Adrenal gland (tissue), 5 donors: ENCODE results near the gene ANO7.

ENCODE experiments used
- POLR2A ChIP-seq, 2 donors: fragments of 450-650 bp; IDR thresholded peaks; one replicate each; pipeline ENCODE4 v1.6.1; 2017; ENCODE audit warnings: antibody characterized with exemption in 2 of 2, mild to moderate bottlenecking in 2 of 2, moderate library complexity in 1 of 2
- TF ChIP-seq, protein P1 (sequence below), 6 experiments: fragments of 450-650 bp in 4 of 6; fragments of 200-600 bp in 2 of 6; sonication (generic) in 1 of 6; IDR thresholded peaks; 1 replicate in 5 of 6; 2 replicates in 1 of 6; pipeline versions ENCODE4 v1.5.1 to v1.8.0; 2016 to 2021; ENCODE audit warnings: antibody characterized with exemption in 6 of 6, mild to moderate bottlenecking in 2 of 6, moderate library complexity in 1 of 6
- donor health status: DM: no; HTN: no; CAD: no.

DNA sequence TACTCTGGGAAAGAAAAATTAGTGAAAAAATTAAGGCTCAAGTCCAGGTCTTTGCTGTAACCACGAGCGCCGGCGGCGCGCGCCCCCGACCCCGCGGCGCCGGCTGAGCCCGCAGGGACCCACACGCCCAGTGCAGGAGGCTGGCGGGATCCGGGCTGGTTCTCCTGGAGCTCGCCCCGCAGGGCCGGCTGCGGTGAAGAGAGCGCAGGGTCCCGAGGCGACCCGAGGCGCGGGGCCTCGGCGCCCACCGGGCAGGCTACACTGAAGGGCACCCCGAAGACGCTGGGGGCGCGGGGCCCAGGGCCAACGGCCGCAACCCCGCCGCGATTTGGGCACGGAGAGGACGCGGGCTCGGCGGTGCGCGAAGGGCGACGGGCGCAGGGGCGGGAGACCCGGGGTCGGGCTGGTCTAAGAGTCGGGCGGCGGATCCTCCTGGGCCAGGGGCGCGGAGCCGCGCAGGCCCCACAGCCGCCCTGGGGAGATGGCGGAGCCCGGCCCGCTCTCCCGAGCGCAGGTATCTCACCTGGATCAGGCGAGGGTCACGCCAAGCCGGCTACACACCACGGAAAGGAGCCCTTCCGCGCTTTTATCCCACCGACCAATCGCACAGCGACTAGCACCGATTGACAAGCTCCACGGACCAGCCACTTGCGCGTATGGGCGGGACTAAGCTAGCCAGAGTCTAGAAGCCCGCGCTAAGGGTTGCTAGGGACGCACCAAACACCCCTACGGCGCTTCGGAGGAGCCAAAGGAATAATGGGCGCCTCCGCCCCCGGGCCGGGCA is 39.4 kb upstream of the ANO7 start, which contains the start of gene PASK:
- TF ChIP-seq, protein P1, sequence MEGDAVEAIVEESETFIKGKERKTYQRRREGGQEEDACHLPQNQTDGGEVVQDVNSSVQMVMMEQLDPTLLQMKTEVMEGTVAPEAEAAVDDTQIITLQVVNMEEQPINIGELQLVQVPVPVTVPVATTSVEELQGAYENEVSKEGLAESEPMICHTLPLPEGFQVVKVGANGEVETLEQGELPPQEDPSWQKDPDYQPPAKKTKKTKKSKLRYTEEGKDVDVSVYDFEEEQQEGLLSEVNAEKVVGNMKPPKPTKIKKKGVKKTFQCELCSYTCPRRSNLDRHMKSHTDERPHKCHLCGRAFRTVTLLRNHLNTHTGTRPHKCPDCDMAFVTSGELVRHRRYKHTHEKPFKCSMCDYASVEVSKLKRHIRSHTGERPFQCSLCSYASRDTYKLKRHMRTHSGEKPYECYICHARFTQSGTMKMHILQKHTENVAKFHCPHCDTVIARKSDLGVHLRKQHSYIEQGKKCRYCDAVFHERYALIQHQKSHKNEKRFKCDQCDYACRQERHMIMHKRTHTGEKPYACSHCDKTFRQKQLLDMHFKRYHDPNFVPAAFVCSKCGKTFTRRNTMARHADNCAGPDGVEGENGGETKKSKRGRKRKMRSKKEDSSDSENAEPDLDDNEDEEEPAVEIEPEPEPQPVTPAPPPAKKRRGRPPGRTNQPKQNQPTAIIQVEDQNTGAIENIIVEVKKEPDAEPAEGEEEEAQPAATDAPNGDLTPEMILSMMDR (IDR thresholded peaks at IDR 0.05), result no peak
- no peak for TF ChIP-seq POLR2A (IDR thresholded peaks at IDR 0.05)
